ENCODE measurements around the gene HPX.

The HPX gene

DNA sequence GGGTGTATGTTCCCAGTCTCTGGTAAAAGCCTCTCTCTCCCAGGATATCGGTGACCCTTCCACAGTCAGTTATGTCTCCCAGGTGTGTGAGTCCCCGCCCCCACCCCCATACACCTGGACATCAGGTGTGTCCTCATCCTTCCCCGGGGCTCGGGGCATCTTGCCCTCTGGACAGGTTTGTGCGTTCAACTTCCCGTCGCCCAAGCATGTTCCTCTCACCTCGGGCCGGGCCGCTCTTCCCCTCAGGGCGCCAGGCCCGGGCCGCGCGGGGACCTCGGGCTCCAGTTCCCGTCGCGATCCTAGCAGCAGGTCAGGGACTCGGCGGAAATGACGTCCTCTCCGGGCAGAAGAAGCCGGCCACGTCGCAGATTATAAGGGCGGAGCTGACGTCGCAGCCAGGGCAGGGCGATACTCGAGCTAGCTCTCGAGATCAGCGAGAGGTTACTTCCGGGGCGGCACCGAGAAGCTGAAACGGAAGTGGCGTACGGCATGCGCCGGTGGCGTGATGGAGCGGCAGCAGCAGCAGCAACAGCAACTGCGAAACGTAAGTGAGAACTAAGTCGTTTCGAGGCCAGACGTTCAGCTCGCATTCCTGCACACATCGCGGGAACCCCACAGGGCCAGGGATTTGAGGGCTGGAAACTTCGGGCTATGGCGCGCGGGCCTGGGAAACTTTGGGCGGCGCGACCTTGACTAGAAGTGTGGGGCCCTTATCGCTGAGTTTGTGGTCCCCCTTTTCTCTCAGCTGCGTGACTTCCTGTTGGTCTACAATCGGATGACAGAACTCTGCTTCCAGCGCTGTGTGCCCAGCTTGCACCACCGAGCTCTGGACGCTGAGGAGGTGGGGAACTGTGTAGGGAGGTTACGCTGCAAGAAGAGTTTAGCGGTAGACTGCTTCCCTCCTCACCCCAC, 40.5 kb upstream of the HPX start, which contains the start of the genes ARFIP2 and TIMM10B:
TSS of gene ARFIP2 (minus strand) at position 320 of the 912 bp plus-strand sequence. CDS start 910 bp downstream, outside the sequence.
TSS of gene TIMM10B (plus strand) at position 490 of the 912 bp plus-strand sequence. CDS start at position 506, 16 bp downstream.
- TF ChIP-seq CTCF (IDR thresholded peaks at IDR 0.05; ENCODE audit: insufficient read depth, low read length) (no peak), REST (IDR thresholded peaks at IDR 0.05; ENCODE audit: insufficient replicate concordance, low read depth) (no peak), GABPA (IDR thresholded peaks at IDR 0.05; ENCODE audit: low read depth) (peak; percentile 90), SPI1 (IDR thresholded peaks at IDR 0.05; ENCODE audit: borderline replicate concordance, low read depth) (peak; percentile 49; the same call in 1 of the 2 replicates), POLR2AphosphoS5 (IDR thresholded peaks at IDR 0.05; ENCODE audit: low read depth) (peak; percentile 95)
- H3K27me3 ChIP-seq (ENCODE audit: insufficient read depth, poor library complexity, severe bottlenecking): no peaks in the 10 kb centered on the region
- peak; percentile 98 to 99 for DNase-seq (ENCODE audit: low read depth in 1 of 2, low spot score in 1 of 2)

DNA sequence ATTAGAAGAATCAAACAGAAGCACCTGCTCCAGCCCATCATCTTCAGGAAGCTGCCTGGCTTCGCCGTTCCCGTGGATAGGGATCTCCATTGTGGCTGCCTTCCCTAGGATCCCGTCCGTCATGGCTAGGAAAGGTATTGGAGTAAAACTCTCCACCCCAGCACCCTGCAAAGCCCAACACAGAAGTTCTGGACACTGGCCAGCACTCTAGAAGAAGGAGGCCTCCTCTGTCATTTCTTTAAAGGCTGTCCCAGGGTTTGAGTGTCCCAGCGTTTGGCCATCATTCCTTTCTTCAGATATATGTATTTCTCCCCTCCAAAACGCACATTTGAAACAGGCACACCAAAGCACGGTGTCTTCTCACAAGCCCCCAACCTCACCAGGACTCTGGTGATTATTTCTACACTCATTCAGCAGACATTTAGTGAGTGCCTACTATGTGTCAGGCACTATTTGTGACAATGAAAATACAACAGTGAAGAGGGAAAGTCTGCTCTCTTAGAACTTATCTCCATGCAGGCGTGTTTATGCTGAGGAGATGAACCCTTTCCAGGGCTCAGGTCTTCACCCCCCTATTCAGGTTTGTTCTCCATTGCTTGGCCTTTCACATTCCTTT, 39.6 kb upstream of the HPX start:
- DNase-seq (ENCODE audit: low read depth in 1 of 2, low spot score in 1 of 2): no peak
- peak overlapping the region; percentile 84 for H3K27ac ChIP-seq (replicated peaks)
- TF ChIP-seq GABPA (IDR thresholded peaks at IDR 0.05; ENCODE audit: low read depth): no peak
- TF ChIP-seq SPI1 (IDR thresholded peaks at IDR 0.05; ENCODE audit: borderline replicate concordance, low read depth): no peak
- TF ChIP-seq CTCF (IDR thresholded peaks at IDR 0.05; ENCODE audit: insufficient read depth, low read length): no peak
- TF ChIP-seq POLR2AphosphoS5 (IDR thresholded peaks at IDR 0.05; ENCODE audit: low read depth): no peak
- TF ChIP-seq REST (IDR thresholded peaks at IDR 0.05; ENCODE audit: insufficient replicate concordance, low read depth): no peak
- H3K4me3 ChIP-seq (replicated peaks; ENCODE audit: insufficient read depth, low read length): peak overlapping the region; percentile 84
- no peaks in the 10 kb centered on the region for H3K27me3 ChIP-seq (ENCODE audit: insufficient read depth, poor library complexity, severe bottlenecking)

More for the DNA sequence above, 40.5 kb upstream of the HPX start, which contains the start of the genes ARFIP2 and TIMM10B:
- peak within 1 kb of the TSS; percentile 84 for H3K27ac ChIP-seq (replicated peaks)
- H3K4me3 ChIP-seq (replicated peaks; ENCODE audit: insufficient read depth, low read length): peak within 1 kb of the TSS; percentile 84

DNA sequence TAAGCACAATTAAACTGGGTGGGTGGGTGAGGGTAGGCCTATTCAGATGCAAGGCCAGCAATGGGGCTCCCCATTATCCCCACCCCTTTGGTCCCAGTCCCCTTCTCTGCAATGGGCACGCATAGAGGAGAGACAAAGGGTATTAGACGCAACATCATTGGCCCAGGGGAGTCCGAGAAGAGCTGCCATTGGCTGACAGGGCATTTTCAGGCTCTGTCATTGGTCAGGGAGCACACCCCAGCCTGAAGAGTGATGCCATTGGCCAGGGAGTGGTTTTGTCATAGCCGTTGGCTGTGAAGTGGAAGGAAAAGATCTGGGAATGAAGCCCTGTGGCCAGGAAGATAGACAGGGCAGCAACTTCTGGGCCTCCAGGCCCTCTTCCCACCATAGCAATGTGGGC, 35.8 kb upstream of the HPX start:
- TF ChIP-seq POLR2AphosphoS5 (IDR thresholded peaks at IDR 0.05; ENCODE audit: low read depth) (no peak), CTCF (IDR thresholded peaks at IDR 0.05; ENCODE audit: insufficient read depth, low read length) (no peak), REST (IDR thresholded peaks at IDR 0.05; ENCODE audit: insufficient replicate concordance, low read depth) (no peak), SPI1 (IDR thresholded peaks at IDR 0.05; ENCODE audit: borderline replicate concordance, low read depth) (no peak), GABPA (IDR thresholded peaks at IDR 0.05; ENCODE audit: low read depth) (no peak)
- H3K4me3 ChIP-seq (replicated peaks; ENCODE audit: insufficient read depth, low read length): no peak overlapping the region
- no peak for DNase-seq (ENCODE audit: low read depth in 1 of 2, low spot score in 1 of 2)
- no peaks in the 10 kb centered on the region for H3K27me3 ChIP-seq (ENCODE audit: insufficient read depth, poor library complexity, severe bottlenecking)
- H3K27ac ChIP-seq (replicated peaks): no peak overlapping the region
